ENCODE measurements around the gene SH3GLB2. TPM values are rescaled to one million over a fixed set of nuclear protein-coding genes. Genes with fewer than 3 reads are reported as not detected.

Gene SH3GLB2
- total and polyA plus RNA-seq, 2 experiments from 2014 or later: 21.9 to 68.0 TPM

GRCh38 chr9:129059796-129060785 is 32.0 kb upstream of the SH3GLB2 start:
- Histone ChIP-seq H3F3A (replicated peaks; ENCODE audit: low read depth) (no peaks in the 10 kb centered on the region), H3K79me2 (replicated peaks; ENCODE audit: insufficient read depth) (no peaks in the 10 kb centered on the region), H3K36me3 (ENCODE audit: insufficient read depth) (no peaks in the 10 kb centered on the region; the same call in 1 of the 2 replicates), H3K4me1 (ENCODE audit: insufficient read depth) (no peaks in the 10 kb centered on the region), H3K4me2 (no peak overlapping the region), H4K20me1 (replicated peaks; ENCODE audit: insufficient read depth) (no peaks in the 10 kb centered on the region), H3K27me3 (ENCODE audit: insufficient read depth) (no peaks in the 10 kb centered on the region), H3K27ac (ENCODE audit: low read depth) (no peak overlapping the region), H3K4me3 (no peak overlapping the region), H2AFZ (no peak overlapping the region), H3K9me2 (ENCODE audit: insufficient read depth) (no peaks in the 10 kb centered on the region)
- ATAC-seq (no peak), DNase-seq (ENCODE audit: low spot score) (no peak)
- peaks cover 30% of the 10 kb centered on the region for H3K36me3 Mint-ChIP-seq (ENCODE audit: low read depth)
- H3K27ac Mint-ChIP-seq: no peak overlapping the region
- no peak for TF ChIP-seq EZH2 (IDR thresholded peaks at IDR 0.05; ENCODE audit: low read depth, unreplicated experiment)
- TF ChIP-seq, protein P1, sequence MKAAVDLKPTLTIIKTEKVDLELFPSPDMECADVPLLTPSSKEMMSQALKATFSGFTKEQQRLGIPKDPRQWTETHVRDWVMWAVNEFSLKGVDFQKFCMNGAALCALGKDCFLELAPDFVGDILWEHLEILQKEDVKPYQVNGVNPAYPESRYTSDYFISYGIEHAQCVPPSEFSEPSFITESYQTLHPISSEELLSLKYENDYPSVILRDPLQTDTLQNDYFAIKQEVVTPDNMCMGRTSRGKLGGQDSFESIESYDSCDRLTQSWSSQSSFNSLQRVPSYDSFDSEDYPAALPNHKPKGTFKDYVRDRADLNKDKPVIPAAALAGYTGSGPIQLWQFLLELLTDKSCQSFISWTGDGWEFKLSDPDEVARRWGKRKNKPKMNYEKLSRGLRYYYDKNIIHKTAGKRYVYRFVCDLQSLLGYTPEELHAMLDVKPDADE (IDR thresholded peaks at IDR 0.05): no peak
- H3K4me3 Mint-ChIP-seq: no peak overlapping the region
- H3K27me3 Mint-ChIP-seq (ENCODE audit: insufficient read depth, low read depth, poor library complexity): peaks cover 1% of the 10 kb centered on the region
- H3K9me3 Mint-ChIP-seq: no peaks in the 10 kb centered on the region
- H3K4me1 Mint-ChIP-seq: no peaks in the 10 kb centered on the region

DNA sequence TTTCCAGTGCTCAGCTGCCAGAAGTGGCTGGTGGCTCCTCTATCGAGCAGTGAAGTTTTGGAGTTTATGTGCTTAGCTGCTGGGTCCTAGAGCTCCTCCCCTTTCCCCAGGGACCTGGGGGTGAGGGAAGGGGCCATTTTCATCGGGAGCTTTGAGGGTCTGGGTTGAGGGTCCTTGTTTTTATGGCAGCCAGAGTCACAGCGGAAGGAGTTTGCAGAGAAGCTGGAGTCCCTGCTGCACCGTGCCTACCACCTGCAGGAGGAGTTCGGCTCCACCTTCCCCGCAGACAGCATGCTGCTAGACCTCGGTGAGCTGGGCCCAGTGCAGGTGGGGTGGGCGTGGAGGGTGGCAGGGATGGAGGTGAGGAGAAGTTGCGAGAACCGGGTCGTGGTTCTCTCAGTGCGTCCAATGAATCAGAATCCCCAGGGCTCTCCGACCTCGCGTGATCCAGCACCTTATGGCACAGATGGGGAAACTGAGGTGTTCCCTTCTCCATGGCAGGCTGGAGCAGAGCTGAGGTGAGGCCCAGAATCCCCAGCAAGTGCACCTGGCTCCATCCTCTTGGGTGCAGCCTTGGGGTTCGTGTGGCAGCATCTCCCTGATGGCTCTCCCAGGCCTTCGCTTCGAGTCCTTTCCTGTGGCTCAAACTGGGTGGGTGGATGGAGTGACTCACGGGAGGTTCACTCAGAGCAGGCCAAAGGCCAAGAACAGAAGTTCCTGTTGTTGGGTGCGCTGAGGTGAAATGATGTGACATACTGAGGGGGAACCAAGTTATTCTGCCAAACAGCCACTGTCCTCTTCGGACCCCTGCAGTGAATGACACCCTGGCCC is 31.0 kb upstream of the SH3GLB2 start:
- no peak overlapping the region for H3K4me2 ChIP-seq
- peaks cover 1% of the 10 kb centered on the region for H3K27me3 Mint-ChIP-seq (ENCODE audit: insufficient read depth, low read depth, poor library complexity)
- DNase-seq (ENCODE audit: low spot score): no peak
- no peaks in the 10 kb centered on the region for H3K9me3 Mint-ChIP-seq
- H3K27ac ChIP-seq (ENCODE audit: low read depth): no peak overlapping the region
- no peak overlapping the region for H3K4me3 Mint-ChIP-seq
- H3K27me3 ChIP-seq (ENCODE audit: insufficient read depth): no peaks in the 10 kb centered on the region
- no peaks in the 10 kb centered on the region for H3K4me1 Mint-ChIP-seq
- no peaks in the 10 kb centered on the region for H3K4me1 ChIP-seq (ENCODE audit: insufficient read depth)
- H4K20me1 ChIP-seq (replicated peaks; ENCODE audit: insufficient read depth): no peaks in the 10 kb centered on the region
- H3K36me3 Mint-ChIP-seq (ENCODE audit: low read depth): peaks cover 29% of the 10 kb centered on the region
- H2AFZ ChIP-seq: no peak overlapping the region
- no peak for ATAC-seq
- H3F3A ChIP-seq (replicated peaks; ENCODE audit: low read depth): no peaks in the 10 kb centered on the region
- no peaks in the 10 kb centered on the region for H3K79me2 ChIP-seq (replicated peaks; ENCODE audit: insufficient read depth)
- H3K4me3 ChIP-seq: no peak overlapping the region
- no peaks in the 10 kb centered on the region for H3K9me2 ChIP-seq (ENCODE audit: insufficient read depth)
- no peak overlapping the region for H3K27ac Mint-ChIP-seq
- H3K36me3 ChIP-seq (ENCODE audit: insufficient read depth): no peaks in the 10 kb centered on the region; the same call in 1 of the 2 replicates
- TF ChIP-seq ZNF114 (CRISPR knock-in tag; IDR thresholded peaks at IDR 0.05) (no peak), JUNB (IDR thresholded peaks at IDR 0.05; ENCODE audit: unreplicated experiment) (no peak), CREB1 (CRISPR knock-in tag; IDR thresholded peaks at IDR 0.05; ENCODE audit: low read depth) (no peak), EZH2 (IDR thresholded peaks at IDR 0.05; ENCODE audit: low read depth, unreplicated experiment) (no peak), ZNF331 (CRISPR knock-in tag; IDR thresholded peaks at IDR 0.05; ENCODE audit: low read depth) (no peak), STAT1 (IDR thresholded peaks at IDR 0.05; ENCODE audit: unreplicated experiment) (no peak), EZH2phosphoT487 (IDR thresholded peaks at IDR 0.05; ENCODE audit: unreplicated experiment) (no peak), POLR2AphosphoS5 (IDR thresholded peaks at IDR 0.05; ENCODE audit: low read depth) (no peak), NANOG (IDR thresholded peaks at IDR 0.05; ENCODE audit: borderline replicate concordance) (no peak)
- TF ChIP-seq, protein P1 (IDR thresholded peaks at IDR 0.05): no peak
- TF ChIP-seq, protein P2, sequence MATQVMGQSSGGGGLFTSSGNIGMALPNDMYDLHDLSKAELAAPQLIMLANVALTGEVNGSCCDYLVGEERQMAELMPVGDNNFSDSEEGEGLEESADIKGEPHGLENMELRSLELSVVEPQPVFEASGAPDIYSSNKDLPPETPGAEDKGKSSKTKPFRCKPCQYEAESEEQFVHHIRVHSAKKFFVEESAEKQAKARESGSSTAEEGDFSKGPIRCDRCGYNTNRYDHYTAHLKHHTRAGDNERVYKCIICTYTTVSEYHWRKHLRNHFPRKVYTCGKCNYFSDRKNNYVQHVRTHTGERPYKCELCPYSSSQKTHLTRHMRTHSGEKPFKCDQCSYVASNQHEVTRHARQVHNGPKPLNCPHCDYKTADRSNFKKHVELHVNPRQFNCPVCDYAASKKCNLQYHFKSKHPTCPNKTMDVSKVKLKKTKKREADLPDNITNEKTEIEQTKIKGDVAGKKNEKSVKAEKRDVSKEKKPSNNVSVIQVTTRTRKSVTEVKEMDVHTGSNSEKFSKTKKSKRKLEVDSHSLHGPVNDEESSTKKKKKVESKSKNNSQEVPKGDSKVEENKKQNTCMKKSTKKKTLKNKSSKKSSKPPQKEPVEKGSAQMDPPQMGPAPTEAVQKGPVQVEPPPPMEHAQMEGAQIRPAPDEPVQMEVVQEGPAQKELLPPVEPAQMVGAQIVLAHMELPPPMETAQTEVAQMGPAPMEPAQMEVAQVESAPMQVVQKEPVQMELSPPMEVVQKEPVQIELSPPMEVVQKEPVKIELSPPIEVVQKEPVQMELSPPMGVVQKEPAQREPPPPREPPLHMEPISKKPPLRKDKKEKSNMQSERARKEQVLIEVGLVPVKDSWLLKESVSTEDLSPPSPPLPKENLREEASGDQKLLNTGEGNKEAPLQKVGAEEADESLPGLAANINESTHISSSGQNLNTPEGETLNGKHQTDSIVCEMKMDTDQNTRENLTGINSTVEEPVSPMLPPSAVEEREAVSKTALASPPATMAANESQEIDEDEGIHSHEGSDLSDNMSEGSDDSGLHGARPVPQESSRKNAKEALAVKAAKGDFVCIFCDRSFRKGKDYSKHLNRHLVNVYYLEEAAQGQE (IDR thresholded peaks at IDR 0.05; ENCODE audit: unreplicated experiment): no peak
